ENCODE results near the gene OPA3. TPM values are rescaled to one million over a fixed set of nuclear protein-coding genes. Genes with fewer than 3 reads are reported as not detected.

The OPA3 gene
- total RNA-seq, 1 experiment from 2014 or later: 11.1 TPM

DNA sequence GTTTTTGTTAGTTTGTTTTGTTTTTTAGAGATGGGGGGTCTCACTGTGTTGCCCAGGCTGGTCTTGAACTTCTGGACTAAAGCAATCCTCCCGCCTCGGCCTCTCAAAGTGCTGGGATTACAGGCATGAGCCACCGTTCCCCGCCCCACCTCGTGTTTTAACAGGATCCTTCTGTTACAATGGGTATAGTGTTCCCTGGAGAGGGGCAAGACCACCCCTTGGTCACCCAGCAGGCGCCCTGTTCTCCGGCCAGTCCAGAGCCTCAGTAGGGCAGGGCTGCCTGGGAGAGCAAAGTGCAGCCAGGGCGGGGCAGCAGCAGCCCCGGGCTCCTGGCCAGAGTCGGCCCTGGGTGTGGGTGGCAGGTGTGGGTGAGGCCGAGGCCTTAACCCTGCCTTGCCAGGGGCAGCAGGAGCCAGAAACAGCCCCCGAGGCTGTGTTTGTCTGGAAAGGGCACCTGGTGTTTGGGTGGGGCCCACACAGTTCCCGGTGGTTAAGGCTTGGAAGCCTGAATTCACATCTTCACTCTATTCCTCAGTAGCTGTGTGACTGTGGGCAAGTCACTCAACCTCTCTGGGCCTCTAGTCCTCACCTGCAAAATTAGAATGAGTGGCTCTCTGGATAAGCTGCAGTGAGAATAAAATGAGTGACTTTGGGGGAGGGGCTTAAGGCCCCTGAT lies 70.1 kb downstream of the OPA3 start:
- CTCF ChIA-PET: interaction anchor here (0.7 to 1.2 kb wide), 3 partner anchors 13 to 44 kb away, joined by 3 to 7 read pairs (median 5); no protein-coding TSS in a partner anchor
- TF ChIP-seq TCF7L2 (IDR thresholded peaks at IDR 0.05; ENCODE audit: borderline replicate concordance, extremely low read depth, insufficient read depth, insufficient read length) (no peak), SP1 (IDR thresholded peaks at IDR 0.05; ENCODE audit: low read depth) (0 out of 2 replicates have a peak, but pooled peaks have one; percentile 43), POLR2A (IDR thresholded peaks at IDR 0.05; ENCODE audit: borderline replicate concordance, extremely low read depth, insufficient read depth, insufficient read length) (no peak), POLR2AphosphoS5 (IDR thresholded peaks at IDR 0.05; ENCODE audit: low read depth, low read length) (no peak; the same call in 1 of the 2 replicates), ZNF274 (IDR thresholded peaks at IDR 0.05; ENCODE audit: low read depth, low read length) (no peak), JUND (IDR thresholded peaks at IDR 0.05) (no peak), SIN3A (IDR thresholded peaks at IDR 0.05; ENCODE audit: low read depth) (no peak), CBX3 (IDR thresholded peaks at IDR 0.05; ENCODE audit: low read depth) (no peak), EGR1 (IDR thresholded peaks at IDR 0.05; ENCODE audit: low read depth) (peak; percentile 85), EZH2 (IDR thresholded peaks at IDR 0.05) (no peak)
- TF ChIP-seq, protein P1, sequence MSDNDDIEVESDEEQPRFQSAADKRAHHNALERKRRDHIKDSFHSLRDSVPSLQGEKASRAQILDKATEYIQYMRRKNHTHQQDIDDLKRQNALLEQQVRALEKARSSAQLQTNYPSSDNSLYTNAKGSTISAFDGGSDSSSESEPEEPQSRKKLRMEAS (IDR thresholded peaks at IDR 0.05): peak; percentile 49
- TF ChIP-seq, protein P2, sequence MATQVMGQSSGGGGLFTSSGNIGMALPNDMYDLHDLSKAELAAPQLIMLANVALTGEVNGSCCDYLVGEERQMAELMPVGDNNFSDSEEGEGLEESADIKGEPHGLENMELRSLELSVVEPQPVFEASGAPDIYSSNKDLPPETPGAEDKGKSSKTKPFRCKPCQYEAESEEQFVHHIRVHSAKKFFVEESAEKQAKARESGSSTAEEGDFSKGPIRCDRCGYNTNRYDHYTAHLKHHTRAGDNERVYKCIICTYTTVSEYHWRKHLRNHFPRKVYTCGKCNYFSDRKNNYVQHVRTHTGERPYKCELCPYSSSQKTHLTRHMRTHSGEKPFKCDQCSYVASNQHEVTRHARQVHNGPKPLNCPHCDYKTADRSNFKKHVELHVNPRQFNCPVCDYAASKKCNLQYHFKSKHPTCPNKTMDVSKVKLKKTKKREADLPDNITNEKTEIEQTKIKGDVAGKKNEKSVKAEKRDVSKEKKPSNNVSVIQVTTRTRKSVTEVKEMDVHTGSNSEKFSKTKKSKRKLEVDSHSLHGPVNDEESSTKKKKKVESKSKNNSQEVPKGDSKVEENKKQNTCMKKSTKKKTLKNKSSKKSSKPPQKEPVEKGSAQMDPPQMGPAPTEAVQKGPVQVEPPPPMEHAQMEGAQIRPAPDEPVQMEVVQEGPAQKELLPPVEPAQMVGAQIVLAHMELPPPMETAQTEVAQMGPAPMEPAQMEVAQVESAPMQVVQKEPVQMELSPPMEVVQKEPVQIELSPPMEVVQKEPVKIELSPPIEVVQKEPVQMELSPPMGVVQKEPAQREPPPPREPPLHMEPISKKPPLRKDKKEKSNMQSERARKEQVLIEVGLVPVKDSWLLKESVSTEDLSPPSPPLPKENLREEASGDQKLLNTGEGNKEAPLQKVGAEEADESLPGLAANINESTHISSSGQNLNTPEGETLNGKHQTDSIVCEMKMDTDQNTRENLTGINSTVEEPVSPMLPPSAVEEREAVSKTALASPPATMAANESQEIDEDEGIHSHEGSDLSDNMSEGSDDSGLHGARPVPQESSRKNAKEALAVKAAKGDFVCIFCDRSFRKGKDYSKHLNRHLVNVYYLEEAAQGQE (IDR thresholded peaks at IDR 0.05; ENCODE audit: low read depth): no peak
- no peaks in the 10 kb centered on the region for H3K27me3 ChIP-seq (ENCODE audit: insufficient read depth, low read length)
- peak overlapping the region; percentile 57 for H3K9ac ChIP-seq (ENCODE audit: low read length)
- peak overlapping the region; percentile 73 for H3K4me2 ChIP-seq (ENCODE audit: low read length)
- no peaks in the 10 kb centered on the region for H3K9me2 ChIP-seq (ENCODE audit: insufficient read depth)
- peaks cover 10 to 14% of the 10 kb centered on the region in 2 experiments; a peak in 2 of 4 replicates for H3K36me3 ChIP-seq (ENCODE audit: control insufficient read depth in 1 of 2, insufficient read depth in 2 of 2, low read length in 2 of 2)
- POLR2A ChIA-PET: interaction anchor here (1.1 kb wide), 1 partner anchor 127 kb away, joined by 4 read pairs; no protein-coding TSS in a partner anchor
- ATAC-seq (peak; percentile 80), DNase-seq (ENCODE audit: low read depth, low spot score) (no peak)
- H3K9me3 ChIP-seq (ENCODE audit: control insufficient read depth in 1 of 2, insufficient read depth in 1 of 2, low read depth in 1 of 2, low read length in 2 of 2): no peaks in the 10 kb centered on the region
- H4K20me1 ChIP-seq (ENCODE audit: insufficient read depth): no peaks in the 10 kb centered on the region; the same call in 1 of the 2 replicates
- peak overlapping the region in 1 of 2 experiments; percentile 1; a peak in 1 of 4 replicates for H3K4me3 ChIP-seq (replicated peaks in 1 of 2; ENCODE audit: low read depth in 1 of 2, low read length in 2 of 2)
- H2AFZ ChIP-seq (ENCODE audit: low read depth, low read length, poor library complexity, severe bottlenecking): no peak overlapping the region
- peaks cover 50 to 72% of the 10 kb centered on the region in 2 experiments for H3K4me1 ChIP-seq (ENCODE audit: control insufficient read depth in 1 of 2, insufficient read depth in 2 of 2, low read length in 2 of 2)
- peaks cover 87% of the 10 kb centered on the region for H3K79me2 ChIP-seq (ENCODE audit: insufficient read depth, low read length)
- BruUV-seq (replicated peaks): no TSS peak
- peak overlapping the region; percentile 69 for H3K27ac ChIP-seq (ENCODE audit: low read depth, low read length)
- RAD21 ChIA-PET (ENCODE audit: low non-redundant PET in 1 of 2, low total read pairs in 2 of 2, uncharacterized antibody in 2 of 2, unreplicated experiment in 2 of 2): no interaction called here
- intact Hi-C loops (cut with micrococcal nuclease): no loop called here
